Measurements from ENCODE around the gene EZH2. TPM values are rescaled to one million over a fixed set of nuclear protein-coding genes. Genes with fewer than 3 reads are reported as not detected.

EZH2 gene
- total and polyA plus RNA-seq, 2 of the 4 experiments (the other 2 are of a cell fraction): 13.1 to 19.8 TPM

- H2BK5ac ChIP-seq (ENCODE audit: low read depth, low read length, poor library complexity, severe bottlenecking): no peak overlapping the region
- CTCF ChIA-PET: no interaction called here
Observed at GRCh38 chr7:148888300-148888699, 4.2 kb upstream of the EZH2 start.

More at GRCh38 chr7:148888300-148888699, 4.2 kb upstream of the EZH2 start:
- H4K5ac ChIP-seq (ENCODE audit: low read depth, low read length): no peak overlapping the region
- no peaks in the 10 kb centered on the region for H4K20me1 ChIP-seq (ENCODE audit: insufficient read depth, low read length)
- TF ChIP-seq MAFK (IDR thresholded peaks at IDR 0.05; ENCODE audit: low read depth, low read length) (no peak), CHD1 (IDR thresholded peaks at IDR 0.05; ENCODE audit: low read depth, low read length) (no peak), MAZ (IDR thresholded peaks at IDR 0.05; ENCODE audit: borderline replicate concordance, low read depth, low read length) (no peak), MXI1 (IDR thresholded peaks at IDR 0.05; ENCODE audit: borderline replicate concordance, low read depth, low read length) (no peak), SMC3 (IDR thresholded peaks at IDR 0.05; ENCODE audit: low read depth, low read length) (no peak), ELK1 (IDR thresholded peaks at IDR 0.05; ENCODE audit: borderline replicate concordance, low read depth, low read length) (no peak)
- TF ChIP-seq, protein P1, sequence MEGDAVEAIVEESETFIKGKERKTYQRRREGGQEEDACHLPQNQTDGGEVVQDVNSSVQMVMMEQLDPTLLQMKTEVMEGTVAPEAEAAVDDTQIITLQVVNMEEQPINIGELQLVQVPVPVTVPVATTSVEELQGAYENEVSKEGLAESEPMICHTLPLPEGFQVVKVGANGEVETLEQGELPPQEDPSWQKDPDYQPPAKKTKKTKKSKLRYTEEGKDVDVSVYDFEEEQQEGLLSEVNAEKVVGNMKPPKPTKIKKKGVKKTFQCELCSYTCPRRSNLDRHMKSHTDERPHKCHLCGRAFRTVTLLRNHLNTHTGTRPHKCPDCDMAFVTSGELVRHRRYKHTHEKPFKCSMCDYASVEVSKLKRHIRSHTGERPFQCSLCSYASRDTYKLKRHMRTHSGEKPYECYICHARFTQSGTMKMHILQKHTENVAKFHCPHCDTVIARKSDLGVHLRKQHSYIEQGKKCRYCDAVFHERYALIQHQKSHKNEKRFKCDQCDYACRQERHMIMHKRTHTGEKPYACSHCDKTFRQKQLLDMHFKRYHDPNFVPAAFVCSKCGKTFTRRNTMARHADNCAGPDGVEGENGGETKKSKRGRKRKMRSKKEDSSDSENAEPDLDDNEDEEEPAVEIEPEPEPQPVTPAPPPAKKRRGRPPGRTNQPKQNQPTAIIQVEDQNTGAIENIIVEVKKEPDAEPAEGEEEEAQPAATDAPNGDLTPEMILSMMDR (conservative IDR thresholded peaks at IDR 0.05; ENCODE audit: low read depth, low read length): no peak
- TF ChIP-seq, protein P2, sequence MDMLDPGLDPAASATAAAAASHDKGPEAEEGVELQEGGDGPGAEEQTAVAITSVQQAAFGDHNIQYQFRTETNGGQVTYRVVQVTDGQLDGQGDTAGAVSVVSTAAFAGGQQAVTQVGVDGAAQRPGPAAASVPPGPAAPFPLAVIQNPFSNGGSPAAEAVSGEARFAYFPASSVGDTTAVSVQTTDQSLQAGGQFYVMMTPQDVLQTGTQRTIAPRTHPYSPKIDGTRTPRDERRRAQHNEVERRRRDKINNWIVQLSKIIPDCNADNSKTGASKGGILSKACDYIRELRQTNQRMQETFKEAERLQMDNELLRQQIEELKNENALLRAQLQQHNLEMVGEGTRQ (IDR thresholded peaks at IDR 0.05; ENCODE audit: low read depth, low read length): no peak
- H4K91ac ChIP-seq (ENCODE audit: insufficient read depth, low read depth, low read length): no peak overlapping the region
- DNase-seq (no peak), ATAC-seq (ENCODE audit: low read depth) (no peak)
- no peaks in the 10 kb centered on the region for H3K9me3 ChIP-seq (ENCODE audit: control insufficient read depth, insufficient read depth, low read length)
- no TSS peak for BruUV-seq (replicated peaks)
- POLR2A ChIA-PET (ENCODE audit: unreplicated experiment): no interaction called here
- H3K36me3 ChIP-seq (ENCODE audit: control insufficient read depth, insufficient read depth, low read length): no peaks in the 10 kb centered on the region
- no peak overlapping the region for H4K8ac ChIP-seq (ENCODE audit: low read depth in 2 of 2, low read length in 2 of 2)
- no peak overlapping the region for H2AK9ac ChIP-seq (replicated peaks; ENCODE audit: low read depth, low read length, poor library complexity)
- no peak overlapping the region for H3K56ac ChIP-seq (ENCODE audit: extremely low read depth, insufficient read depth, low read length)
- dilution Hi-C loops (cut with HindIII; ENCODE audit: low sequenced_read_pairs, unreplicated experiment): no loop called here
- H3K4ac ChIP-seq (ENCODE audit: low read depth, low read length): no peak overlapping the region
- no peak overlapping the region for H3K27ac ChIP-seq (ENCODE audit: insufficient read depth, low read length)
- H2BK20ac ChIP-seq (ENCODE audit: low read depth, low read length): no peak overlapping the region
- H2AFZ ChIP-seq (replicated peaks; ENCODE audit: low read length, poor library complexity): no peak overlapping the region
- H3K4me3 ChIP-seq (ENCODE audit: insufficient read depth, low read depth, low read length): no peak overlapping the region
- no peak overlapping the region for H2BK120ac ChIP-seq (ENCODE audit: low read depth, low read length)
- peaks cover 3 to 6% of the 10 kb centered on the region in 2 experiments; a peak in 1 of 4 replicates for H3K79me1 ChIP-seq (ENCODE audit: low read depth in 1 of 2, low read length in 2 of 2)
- no peak overlapping the region for H3K9ac ChIP-seq (ENCODE audit: low read depth, low read length)
- in situ Hi-C loops (cut with MboI; ENCODE audit: low sequenced_read_pairs): no loop called here
- H3K18ac ChIP-seq (ENCODE audit: low read depth, low read length): no peak overlapping the region
- H2AK5ac ChIP-seq (ENCODE audit: low read depth, low read length): no peak overlapping the region
- no peak overlapping the region for H3K14ac ChIP-seq (replicated peaks; ENCODE audit: low read depth, low read length)
- H2BK15ac ChIP-seq (ENCODE audit: low read depth, low read length): no peak overlapping the region
- no peaks in the 10 kb centered on the region for H3K9me1 ChIP-seq (ENCODE audit: insufficient read depth, low read length)
- peaks cover 2% of the 10 kb centered on the region; the same call in 1 of the 2 replicates for H3K4me1 ChIP-seq (ENCODE audit: control insufficient read depth, insufficient read depth, low read length)
- 100% methylated on average over 3 of the region's 7 CpGs; no CpG with 5 or more reads in 1 of the 2 experiments for WGBS, 2 experiments (ENCODE audit: extremely low coverage in 2 of 2, insufficient read length in 1 of 2)
- intact Hi-C loops (cut with micrococcal nuclease): no loop called here
- no peaks in the 10 kb centered on the region; the same call in 1 of the 2 replicates for H3K27me3 ChIP-seq (ENCODE audit: control insufficient read depth, insufficient read depth, low read length)
- no peak overlapping the region for H3K23ac ChIP-seq (ENCODE audit: low read depth, low read length)
- no peak overlapping the region for H3K4me2 ChIP-seq (ENCODE audit: low read depth, low read length)
